ENCODE measurements around the gene PIGL.

PIGL gene

DNA sequence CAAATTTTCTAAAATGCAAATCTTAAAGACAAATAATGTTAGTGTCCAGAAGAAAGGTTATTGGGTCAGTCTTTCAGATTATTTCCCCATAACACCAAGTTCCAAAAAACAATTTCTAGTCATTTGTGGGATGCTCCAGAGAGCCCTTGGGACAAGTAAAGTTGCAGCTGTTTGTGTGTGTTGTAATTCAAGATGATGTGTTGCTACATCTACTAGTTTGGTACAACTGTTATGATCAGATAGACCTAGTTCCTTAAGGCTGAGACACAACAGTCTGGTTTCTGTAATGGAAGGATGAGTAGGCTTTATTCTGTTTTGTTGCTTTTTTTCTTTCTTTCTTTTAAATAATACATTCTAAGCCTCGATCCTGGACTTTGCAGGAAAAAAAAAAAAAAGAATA is 41.9 kb downstream of the PIGL start:
- Histone ChIP-seq H3K4me3 (ENCODE audit: control insufficient read depth in 1 of 7, extremely low read depth in 1 of 7, insufficient read depth in 4 of 7, low read depth in 2 of 7, low read length in 6 of 7) (no peak overlapping the region), H3K27me3 (replicated peaks in 2 of 5; ENCODE audit: control insufficient read depth in 4 of 5, insufficient read depth in 5 of 5, low read length in 4 of 5) (no peaks in the 10 kb centered on the region), H3K4me1 (ENCODE audit: control extremely low read depth in 1 of 4, control insufficient read depth in 4 of 4, insufficient read depth in 4 of 4, low read length in 3 of 4) (peaks cover 0 to 5% (median 0%) of the 10 kb centered on the region in 4 experiments), H3K36me3 (ENCODE audit: control insufficient read depth in 4 of 4, insufficient read depth in 4 of 4, low read length in 3 of 4) (peaks cover 0 to 8% (median 6%) of the 10 kb centered on the region in 4 experiments), H3K9me3 (ENCODE audit: control extremely low read depth in 1 of 5, control insufficient read depth in 4 of 5, insufficient read depth in 2 of 5, low read depth in 1 of 5, low read length in 4 of 5) (peaks cover 0 to 9% (median 3%) of the 10 kb centered on the region in 5 experiments), H3K27ac (ENCODE audit: insufficient read depth in 1 of 2, low read depth in 1 of 2, low read length in 2 of 2, poor library complexity in 1 of 2, severe bottlenecking in 2 of 2) (no peak overlapping the region)
- CTCF ChIA-PET, result no interaction called here
- POLR2A ChIA-PET, result interaction anchor here (0.7 kb wide), 1 partner anchor 105 kb away, joined by 4 read pairs; no protein-coding TSS in a partner anchor
- WGBS (ENCODE audit: insufficient coverage), result no CpG with 5 or more reads among the region's 1 CpG
- no peak for DNase-seq

DNA sequence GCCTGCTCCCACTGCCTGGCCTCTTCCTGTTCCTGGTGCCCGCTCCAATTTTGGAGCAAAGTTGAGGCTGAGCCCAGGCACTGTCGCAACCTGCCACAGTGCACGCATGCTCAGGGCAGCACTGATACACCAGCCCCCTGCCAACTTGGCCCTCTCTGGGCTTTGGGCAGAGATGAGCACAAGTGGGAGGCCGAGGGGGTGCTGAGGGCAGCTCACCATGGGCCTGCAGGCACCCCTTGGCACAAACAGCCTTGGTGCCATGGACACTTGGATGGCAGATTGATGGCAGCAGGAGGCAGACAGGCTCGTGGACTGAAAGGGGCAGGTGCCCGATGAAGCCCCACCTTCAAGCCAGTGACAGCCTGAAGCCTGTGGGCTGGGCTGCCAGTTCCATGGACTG is 42.9 kb downstream of the PIGL start:
- ChIA-PET POLR2A (no interaction called here), CTCF (no interaction called here)
- WGBS (ENCODE audit: insufficient coverage), result 98% methylated on average over 5 of the region's 6 CpGs
- no peak for DNase-seq
- Histone ChIP-seq H3K27me3 (replicated peaks in 2 of 5; ENCODE audit: control insufficient read depth in 4 of 5, insufficient read depth in 5 of 5, low read length in 4 of 5) (no peaks in the 10 kb centered on the region), H3K4me3 (ENCODE audit: control insufficient read depth in 1 of 7, extremely low read depth in 1 of 7, insufficient read depth in 4 of 7, low read depth in 2 of 7, low read length in 6 of 7) (no peak overlapping the region), H3K27ac (ENCODE audit: insufficient read depth in 1 of 2, low read depth in 1 of 2, low read length in 2 of 2, poor library complexity in 1 of 2, severe bottlenecking in 2 of 2) (no peak overlapping the region), H3K4me1 (ENCODE audit: control extremely low read depth in 1 of 4, control insufficient read depth in 4 of 4, insufficient read depth in 4 of 4, low read length in 3 of 4) (peaks cover 0 to 5% (median 0%) of the 10 kb centered on the region in 4 experiments), H3K9me3 (ENCODE audit: control extremely low read depth in 1 of 5, control insufficient read depth in 4 of 5, insufficient read depth in 2 of 5, low read depth in 1 of 5, low read length in 4 of 5) (peaks cover 0 to 9% (median 3%) of the 10 kb centered on the region in 5 experiments), H3K36me3 (ENCODE audit: control insufficient read depth in 4 of 4, insufficient read depth in 4 of 4, low read length in 3 of 4) (peaks cover 0 to 8% (median 6%) of the 10 kb centered on the region in 4 experiments)

DNA sequence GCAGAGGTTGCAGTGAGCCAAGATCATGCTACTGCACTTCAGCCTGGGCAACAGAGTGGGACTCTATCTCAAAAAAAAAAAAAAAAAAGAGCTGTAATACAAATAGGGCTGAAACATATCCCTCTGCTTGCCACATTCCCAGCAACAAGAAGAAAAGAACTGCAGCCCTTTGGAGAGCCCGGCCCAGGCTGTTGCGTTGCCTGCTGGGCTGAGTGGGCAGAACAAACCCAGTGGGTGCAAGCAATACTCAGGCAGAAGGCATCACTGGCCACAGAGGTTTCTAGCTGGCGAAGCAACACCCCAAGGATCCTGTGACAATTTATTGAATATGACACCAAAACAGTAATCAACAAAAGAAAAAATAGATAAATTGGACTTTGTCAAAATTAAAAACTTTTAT is 44.0 kb downstream of the PIGL start:
- 75% methylated on average over 2 of the region's 3 CpGs for WGBS (ENCODE audit: insufficient coverage)
- Histone ChIP-seq H3K27me3 (replicated peaks in 2 of 5; ENCODE audit: control insufficient read depth in 4 of 5, insufficient read depth in 5 of 5, low read length in 4 of 5) (no peaks in the 10 kb centered on the region), H3K4me1 (ENCODE audit: control extremely low read depth in 1 of 4, control insufficient read depth in 4 of 4, insufficient read depth in 4 of 4, low read length in 3 of 4) (no peaks in the 10 kb centered on the region), H3K9me3 (ENCODE audit: control extremely low read depth in 1 of 5, control insufficient read depth in 4 of 5, insufficient read depth in 2 of 5, low read depth in 1 of 5, low read length in 4 of 5) (peaks cover 0 to 9% (median 3%) of the 10 kb centered on the region in 5 experiments), H3K4me3 (ENCODE audit: control insufficient read depth in 1 of 7, extremely low read depth in 1 of 7, insufficient read depth in 4 of 7, low read depth in 2 of 7, low read length in 6 of 7) (no peak overlapping the region), H3K27ac (ENCODE audit: insufficient read depth in 1 of 2, low read depth in 1 of 2, low read length in 2 of 2, poor library complexity in 1 of 2, severe bottlenecking in 2 of 2) (no peak overlapping the region), H3K36me3 (ENCODE audit: control insufficient read depth in 4 of 4, insufficient read depth in 4 of 4, low read length in 3 of 4) (peaks cover 0 to 8% (median 6%) of the 10 kb centered on the region in 4 experiments)
- no peak for DNase-seq
- CTCF ChIA-PET, result interaction anchor here (1.4 kb wide), 1 partner anchor 42 kb away, joined by 6 read pairs; no protein-coding TSS in a partner anchor
- POLR2A ChIA-PET, result no interaction called here

DNA sequence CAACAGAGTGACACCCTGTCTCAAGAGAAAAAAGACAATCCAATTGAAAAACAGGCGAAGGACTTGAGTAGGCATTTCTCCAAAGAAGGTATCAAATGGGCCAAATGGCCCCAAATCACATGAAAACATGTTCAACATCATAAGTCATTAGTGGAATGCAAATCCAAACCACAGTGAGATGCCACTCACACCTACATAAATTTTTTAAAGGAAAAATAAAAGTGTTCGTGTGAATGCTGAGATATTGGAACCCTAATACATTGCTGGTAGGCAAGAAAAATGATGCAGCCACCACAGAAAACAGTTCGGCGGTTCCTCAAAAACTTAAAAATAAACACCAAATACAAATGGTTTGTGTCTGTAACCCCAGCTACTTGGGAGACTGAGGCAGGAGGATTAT is 45.2 kb downstream of the PIGL start:
- H3K4me1 ChIP-seq (ENCODE audit: control extremely low read depth in 1 of 4, control insufficient read depth in 4 of 4, insufficient read depth in 4 of 4, low read length in 3 of 4), result peaks cover 0 to 5% (median under 1%) of the 10 kb centered on the region in 4 experiments
- CTCF ChIA-PET, result interaction anchor here (1.4 kb wide), 1 partner anchor 43 kb away, joined by 6 read pairs; no protein-coding TSS in a partner anchor
- WGBS (ENCODE audit: insufficient coverage), result 100% methylated on average over 1 of the region's 4 CpGs

DNA sequence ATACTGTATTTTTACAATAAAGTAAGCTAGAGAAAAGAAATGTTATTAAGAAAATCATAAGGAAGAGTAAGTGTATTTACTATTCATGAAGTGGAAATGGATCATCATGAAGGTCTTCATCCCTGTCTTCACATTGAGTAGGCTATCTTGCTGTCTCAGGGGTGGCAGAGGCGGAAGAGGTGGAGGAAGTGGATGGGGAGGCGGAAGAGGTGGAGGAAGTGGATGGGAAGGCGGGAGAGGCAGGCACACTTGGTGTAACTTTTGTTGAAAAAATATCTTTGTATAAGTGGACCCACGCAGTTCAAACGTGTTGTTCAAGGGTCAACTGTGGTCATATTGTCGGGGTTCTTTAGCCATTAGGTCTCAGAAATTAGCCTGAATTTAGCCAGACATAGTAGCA is 50.2 kb downstream of the PIGL start:
- Histone ChIP-seq H3K9me3 (ENCODE audit: control extremely low read depth in 1 of 5, control insufficient read depth in 4 of 5, insufficient read depth in 2 of 5, low read depth in 1 of 5, low read length in 4 of 5) (no peaks in the 10 kb centered on the region), H3K27me3 (replicated peaks in 2 of 5; ENCODE audit: control insufficient read depth in 4 of 5, insufficient read depth in 5 of 5, low read length in 4 of 5) (no peaks in the 10 kb centered on the region), H3K4me1 (ENCODE audit: control extremely low read depth in 1 of 4, control insufficient read depth in 4 of 4, insufficient read depth in 4 of 4, low read length in 3 of 4) (peaks cover 3 to 17% (median 12%) of the 10 kb centered on the region in 4 experiments), H3K36me3 (ENCODE audit: control insufficient read depth in 4 of 4, insufficient read depth in 4 of 4, low read length in 3 of 4) (no peaks in the 10 kb centered on the region), H3K27ac (ENCODE audit: insufficient read depth in 1 of 2, low read depth in 1 of 2, low read length in 2 of 2, poor library complexity in 1 of 2, severe bottlenecking in 2 of 2) (no peak overlapping the region), H3K4me3 (ENCODE audit: control insufficient read depth in 1 of 7, extremely low read depth in 1 of 7, insufficient read depth in 4 of 7, low read depth in 2 of 7, low read length in 6 of 7) (no peak overlapping the region)
- CTCF ChIA-PET, result interaction anchor here (1.0 to 3.2 kb wide), 2 partner anchors 13 to 38 kb away, joined by 3 to 7 read pairs; no protein-coding TSS in a partner anchor
- WGBS (ENCODE audit: insufficient coverage), result 100% methylated on average over 4 of the region's 6 CpGs
- POLR2A ChIA-PET, result no interaction called here
- no peak for DNase-seq

More for the DNA sequence above, 45.2 kb downstream of the PIGL start:
- Histone ChIP-seq H3K36me3 (ENCODE audit: control insufficient read depth in 4 of 4, insufficient read depth in 4 of 4, low read length in 3 of 4) (peaks cover 0 to 8% (median 6%) of the 10 kb centered on the region in 4 experiments), H3K27me3 (replicated peaks in 2 of 5; ENCODE audit: control insufficient read depth in 4 of 5, insufficient read depth in 5 of 5, low read length in 4 of 5) (no peaks in the 10 kb centered on the region), H3K4me3 (ENCODE audit: control insufficient read depth in 1 of 7, extremely low read depth in 1 of 7, insufficient read depth in 4 of 7, low read depth in 2 of 7, low read length in 6 of 7) (no peak overlapping the region), H3K27ac (ENCODE audit: insufficient read depth in 1 of 2, low read depth in 1 of 2, low read length in 2 of 2, poor library complexity in 1 of 2, severe bottlenecking in 2 of 2) (no peak overlapping the region), H3K9me3 (ENCODE audit: control extremely low read depth in 1 of 5, control insufficient read depth in 4 of 5, insufficient read depth in 2 of 5, low read depth in 1 of 5, low read length in 4 of 5) (peaks cover 0 to 9% (median 3%) of the 10 kb centered on the region in 5 experiments)
- no peak for DNase-seq
- POLR2A ChIA-PET, result no interaction called here

DNA sequence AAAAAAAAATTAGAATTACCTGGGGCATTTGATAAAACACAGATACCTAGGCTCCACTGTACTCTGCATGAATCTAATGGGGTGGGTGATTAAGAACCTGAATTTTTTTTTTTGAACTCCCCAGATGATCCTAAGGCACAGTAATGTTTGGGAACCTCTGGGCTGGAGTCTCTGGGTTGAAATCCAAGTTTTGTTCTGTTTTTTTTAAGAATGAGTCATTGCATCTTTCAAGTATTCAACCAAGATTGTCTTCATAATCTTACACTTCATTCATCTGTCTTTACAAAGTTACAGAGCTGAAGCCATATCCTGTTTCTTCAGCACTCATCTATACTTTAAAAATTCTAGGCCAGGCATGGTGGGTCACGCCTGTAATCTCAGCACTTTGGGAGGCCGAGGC is 52.6 kb downstream of the PIGL start:
- Histone ChIP-seq H3K9me3 (ENCODE audit: control extremely low read depth in 1 of 5, control insufficient read depth in 4 of 5, insufficient read depth in 2 of 5, low read depth in 1 of 5, low read length in 4 of 5) (no peaks in the 10 kb centered on the region), H3K4me3 (ENCODE audit: control insufficient read depth in 1 of 7, extremely low read depth in 1 of 7, insufficient read depth in 4 of 7, low read depth in 2 of 7, low read length in 6 of 7) (no peak overlapping the region), H3K27me3 (replicated peaks in 2 of 5; ENCODE audit: control insufficient read depth in 4 of 5, insufficient read depth in 5 of 5, low read length in 4 of 5) (no peaks in the 10 kb centered on the region), H3K36me3 (ENCODE audit: control insufficient read depth in 4 of 4, insufficient read depth in 4 of 4, low read length in 3 of 4) (peaks cover 0 to 6% (median 0%) of the 10 kb centered on the region in 4 experiments), H3K4me1 (ENCODE audit: control extremely low read depth in 1 of 4, control insufficient read depth in 4 of 4, insufficient read depth in 4 of 4, low read length in 3 of 4) (peaks cover 3 to 17% (median 12%) of the 10 kb centered on the region in 4 experiments), H3K27ac (ENCODE audit: insufficient read depth in 1 of 2, low read depth in 1 of 2, low read length in 2 of 2, poor library complexity in 1 of 2, severe bottlenecking in 2 of 2) (no peak overlapping the region)
- 100% methylated on average over 2 of the region's 2 CpGs for WGBS (ENCODE audit: insufficient coverage)
- no peak for DNase-seq
- ChIA-PET CTCF (no interaction called here), POLR2A (no interaction called here)

DNA sequence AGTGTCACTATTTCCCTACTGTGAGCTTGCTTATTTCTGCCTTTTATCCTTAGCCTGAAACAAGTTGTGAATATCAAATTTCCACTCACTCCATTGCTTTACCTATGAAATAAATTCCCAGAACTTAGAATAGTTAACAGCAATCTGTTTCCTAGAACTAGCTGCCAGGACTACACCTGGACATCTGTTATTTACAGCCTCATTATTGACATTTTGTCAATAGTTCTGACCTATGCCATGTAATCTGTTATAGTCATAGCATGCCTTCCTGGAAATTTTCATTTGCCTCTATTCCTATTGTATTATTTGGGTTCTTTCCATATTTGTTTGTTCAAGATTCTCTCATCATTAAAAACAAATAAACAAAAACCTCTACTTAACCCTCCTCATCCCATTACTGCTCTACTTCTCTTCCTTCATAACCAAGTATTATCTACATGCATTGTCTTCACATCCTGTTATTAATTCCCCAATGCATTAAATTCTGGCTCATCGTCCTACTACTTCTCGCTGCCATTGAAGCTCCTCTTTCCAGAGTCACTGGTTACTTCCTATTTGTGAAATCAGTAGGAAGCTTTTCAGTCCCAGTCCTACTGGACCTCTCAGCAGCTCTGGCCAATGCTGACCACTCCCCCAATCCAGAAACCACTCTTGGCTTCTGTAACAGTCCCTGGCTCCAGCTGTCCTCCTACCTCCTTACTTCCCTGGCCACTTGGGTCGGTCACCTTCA is 55.3 kb downstream of the PIGL start:
- peaks cover 0 to 5% (median 2%) of the 10 kb centered on the region in 5 experiments for H3K9me3 ChIP-seq (ENCODE audit: control extremely low read depth in 1 of 5, control insufficient read depth in 4 of 5, insufficient read depth in 2 of 5, low read depth in 1 of 5, low read length in 4 of 5)
- no peak overlapping the region for H3K27ac ChIP-seq (ENCODE audit: insufficient read depth in 1 of 2, low read depth in 1 of 2, low read length in 2 of 2, poor library complexity in 1 of 2, severe bottlenecking in 2 of 2)
- no peak for DNase-seq
- H3K36me3 ChIP-seq (ENCODE audit: control insufficient read depth in 4 of 4, insufficient read depth in 4 of 4, low read length in 3 of 4), result peaks cover 0 to 6% (median 0%) of the 10 kb centered on the region in 4 experiments
- no peak overlapping the region for H3K4me3 ChIP-seq (ENCODE audit: control insufficient read depth in 1 of 7, extremely low read depth in 1 of 7, insufficient read depth in 4 of 7, low read depth in 2 of 7, low read length in 6 of 7)
- ChIA-PET POLR2A (no interaction called here), CTCF (interaction anchor here (1.2 kb wide), 1 partner anchor 10 kb away, joined by 3 read pairs; no protein-coding TSS in a partner anchor)
- no peaks in the 10 kb centered on the region for H3K27me3 ChIP-seq (replicated peaks in 2 of 5; ENCODE audit: control insufficient read depth in 4 of 5, insufficient read depth in 5 of 5, low read length in 4 of 5)
- H3K4me1 ChIP-seq (ENCODE audit: control extremely low read depth in 1 of 4, control insufficient read depth in 4 of 4, insufficient read depth in 4 of 4, low read length in 3 of 4), result peaks cover 3 to 12% (median 11%) of the 10 kb centered on the region in 4 experiments
- 95% methylated on average over 2 of the region's 3 CpGs for WGBS (ENCODE audit: insufficient coverage)
